IMR-90 (cell line): Measurements from ENCODE around the gene ARHGEF6. TPM values are rescaled to one million over a fixed set of nuclear protein-coding genes. Genes with fewer than 3 reads are reported as not detected.

ENCODE experiments used
- ATAC-seq: fragments of 200-7000 bp; cut with Tn5 transposase; 2 replicates; pipeline ENCODE4 v1.9.1; 2020; ENCODE audit warnings: low read depth, mild to moderate bottlenecking, moderate library complexity
- BruUV-seq: library from RNA; stranded (reverse); fragments of 400-500 nt; replicated peaks from 2 replicates; lab custom pipeline; 2021; lab: Mats Ljungman, UMichigan
- CTCF ChIA-PET: fragments of 300-600 bp; formaldehyde crosslinking; extraction: SDS; loops from one replicate; lab custom pipeline; 2021; ENCODE audit warnings: antibody characterized with exemption; lab: Yijun Ruan, JAX
- POLR2A ChIA-PET: fragments of 300-600 bp; sonication (Branson Sonifier 250); formaldehyde crosslinking; loops from one replicate; lab custom pipeline; 2022; ENCODE audit warnings: antibody characterized with exemption; ENCODE audit not compliant: unreplicated experiment; lab: Charles Lee
- DNase-seq: peaks from one replicate; pipeline ENCODE4 v3.0.0; 2013
- H2AFZ ChIP-seq: replicated peaks from 2 replicates; pipeline ENCODE3; 2013; ENCODE audit warnings: low read length, mild to moderate bottlenecking; ENCODE audit not compliant: poor library complexity
- H2AK5ac ChIP-seq: 2 replicates; pipeline ENCODE4 v1.6.1; 2013; ENCODE audit warnings: low read depth, low read length, inconsistent platforms
- H2AK9ac ChIP-seq: replicated peaks from 2 replicates; pipeline ENCODE3; 2013; ENCODE audit warnings: mild to moderate bottlenecking, low read depth, low read length, moderate library complexity; ENCODE audit not compliant: poor library complexity
- H2BK120ac ChIP-seq: 2 replicates; pipeline ENCODE4 v1.6.1; 2013; ENCODE audit warnings: low read depth, low read length, inconsistent platforms
- H2BK15ac ChIP-seq: 3 replicates; pipeline ENCODE4 v1.6.1; 2013; ENCODE audit warnings: low read depth, low read length, inconsistent platforms
- H2BK20ac ChIP-seq: 2 replicates; pipeline ENCODE4 v1.6.1; 2013; ENCODE audit warnings: low read depth, mild to moderate bottlenecking, inconsistent platforms, low read length, moderate library complexity
- H2BK5ac ChIP-seq: 2 replicates; pipeline ENCODE4 v1.6.1; 2013; ENCODE audit warnings: mild to moderate bottlenecking, low read depth, low read length, inconsistent platforms; ENCODE audit not compliant: poor library complexity, severe bottlenecking
- H3K14ac ChIP-seq: replicated peaks from 2 replicates; pipeline ENCODE4 v1.6.1; 2013; ENCODE audit warnings: low read depth, low read length, inconsistent platforms
- H3K18ac ChIP-seq: 2 replicates; pipeline ENCODE4 v1.6.1; 2013; ENCODE audit warnings: low read depth, low read length, control low read depth
- H3K23ac ChIP-seq: 2 replicates; pipeline ENCODE4 v1.6.1; 2013; ENCODE audit warnings: low read depth, low read length, inconsistent platforms
- H3K27ac ChIP-seq: 2 replicates; pipeline ENCODE4 v1.5.1; 2013; ENCODE audit warnings: mild to moderate bottlenecking, control low read depth, low read length; ENCODE audit not compliant: insufficient read depth
- H3K27me3 ChIP-seq: 2 replicates; pipeline ENCODE4 v1.6.1; 2013; ENCODE audit warnings: low read length; ENCODE audit not compliant: control insufficient read depth, insufficient read depth
- H3K36me3 ChIP-seq: 2 replicates; pipeline ENCODE4 v1.6.1; 2013; ENCODE audit warnings: low read length, mixed read lengths; ENCODE audit not compliant: control insufficient read depth, insufficient read depth
- H3K4ac ChIP-seq: 2 replicates; pipeline ENCODE4 v1.6.1; 2013; ENCODE audit warnings: low read depth, low read length, inconsistent platforms
- H3K4me1 ChIP-seq: 2 replicates; pipeline ENCODE4 v1.6.1; 2013; ENCODE audit warnings: low read length, mixed read lengths; ENCODE audit not compliant: control insufficient read depth, insufficient read depth
- H3K4me2 ChIP-seq: 2 replicates; pipeline ENCODE4 v1.6.1; 2013; ENCODE audit warnings: low read depth, mild to moderate bottlenecking, control low read depth, low read length, moderate library complexity
- H3K4me3 ChIP-seq: 2 replicates; pipeline ENCODE4 v1.5.1; 2013; ENCODE audit warnings: low read depth, mild to moderate bottlenecking, control low read depth, low read length, moderate library complexity; ENCODE audit not compliant: insufficient read depth
- H3K56ac ChIP-seq: 2 replicates; pipeline ENCODE4 v1.6.1; 2013; ENCODE audit warnings: low read length, inconsistent platforms; ENCODE audit not compliant: insufficient read depth; ENCODE audit errors: extremely low read depth
- H3K79me1 ChIP-seq, 2 experiments: 2 replicates each; pipeline ENCODE4 v1.6.1; 2013; ENCODE audit warnings: low read length in 2 of 2, inconsistent platforms in 1 of 2, low read depth in 1 of 2
- H3K9ac ChIP-seq: 2 replicates; pipeline ENCODE4 v1.6.1; 2013; ENCODE audit warnings: low read depth, low read length, control low read depth
- H3K9me1 ChIP-seq: 2 replicates; pipeline ENCODE4 v1.6.1; 2013; ENCODE audit warnings: low read length, inconsistent platforms; ENCODE audit not compliant: insufficient read depth
- H3K9me3 ChIP-seq: 2 replicates; pipeline ENCODE4 v1.6.1; 2013; ENCODE audit warnings: low read length; ENCODE audit not compliant: control insufficient read depth, insufficient read depth
- H4K20me1 ChIP-seq: 2 replicates; pipeline ENCODE4 v1.6.1; 2013; ENCODE audit warnings: low read length, inconsistent platforms; ENCODE audit not compliant: insufficient read depth
- H4K5ac ChIP-seq: 2 replicates; pipeline ENCODE4 v1.6.1; 2013; ENCODE audit warnings: mild to moderate bottlenecking, low read depth, low read length, control low read depth
- H4K8ac ChIP-seq, 2 experiments: 2 replicates each; pipeline ENCODE4 v1.6.1; 2013; ENCODE audit warnings: low read depth in 2 of 2, low read length in 2 of 2, control low read depth in 1 of 2, inconsistent platforms in 1 of 2
- H4K91ac ChIP-seq: 2 replicates; pipeline ENCODE4 v1.6.1; 2013; ENCODE audit warnings: low read depth, low read length, inconsistent platforms; ENCODE audit not compliant: insufficient read depth
- BHLHE40 ChIP-seq: fragments of 150-350 bp; IDR thresholded peaks from 2 replicates; pipeline ENCODE4 v1.6.1; 2016; ENCODE audit warnings: mild to moderate bottlenecking, low read depth, low read length
- FOS ChIP-seq: fragments of 150-350 bp; IDR thresholded peaks from 2 replicates; pipeline ENCODE4 v1.6.1; 2016; ENCODE audit warnings: low read depth, low read length
- MAFK ChIP-seq: IDR thresholded peaks from 2 replicates; pipeline ENCODE4 v1.6.1; 2012; ENCODE audit warnings: low read depth, low read length, improper control_type of control experiment
- MAZ ChIP-seq: IDR thresholded peaks from 2 replicates; pipeline ENCODE4 v1.6.1; 2012; ENCODE audit warnings: low read depth, mild to moderate bottlenecking, low read length, improper control_type of control experiment, moderate library complexity, borderline replicate concordance
- MXI1 ChIP-seq: IDR thresholded peaks from 2 replicates; pipeline ENCODE4 v1.6.1; 2012; ENCODE audit warnings: low read depth, mild to moderate bottlenecking, low read length, moderate library complexity, borderline replicate concordance
- NFE2L2 ChIP-seq: fragments of 150-350 bp; IDR thresholded peaks from 2 replicates; pipeline ENCODE4 v1.6.1; 2016; ENCODE audit warnings: low read depth, mild to moderate bottlenecking, low read length
- POLR2A ChIP-seq: IDR thresholded peaks from 2 replicates; pipeline ENCODE4 v1.6.1; 2012; ENCODE audit warnings: mild to moderate bottlenecking, low read depth, low read length
- RAD21 ChIP-seq: IDR thresholded peaks from 2 replicates; pipeline ENCODE4 v1.6.1; 2012; ENCODE audit warnings: low read length, improper control_type of control experiment
- RCOR1 ChIP-seq: IDR thresholded peaks from 2 replicates; pipeline ENCODE4 v1.6.1; 2012; ENCODE audit warnings: mild to moderate bottlenecking, low read length, improper control_type of control experiment; ENCODE audit not compliant: insufficient replicate concordance
- RFX5 ChIP-seq: IDR thresholded peaks from 2 replicates; pipeline ENCODE4 v1.8.0; 2012; ENCODE audit warnings: low read depth, mild to moderate bottlenecking, low read length, moderate library complexity
- WGBS, 2 experiments: methylation state at CpG; one replicate each; pipeline versions ENCODE4 v1.1.5 to v1.1.7; 2013; ENCODE audit warnings: missing lambda C conversion rate in 2 of 2; ENCODE audit not compliant: insufficient read length in 1 of 2; ENCODE audit errors: extremely low coverage in 2 of 2; 5-methylcytosine and 5-hydroxymethylcytosine counted together
- dilution Hi-C: fragments of 300-500 bp; cut with HindIII; formaldehyde crosslinking; loops from one replicate; pipeline ENCODE4 v1.14.3; 2018; ENCODE audit warnings: low sequenced_read_pairs; ENCODE audit not compliant: unreplicated experiment
- in situ Hi-C: fragments of 300-500 bp; cut with MboI; formaldehyde crosslinking; loops from 3 replicates; pipeline ENCODE4 v1.14.3; 2019; ENCODE audit warnings: low sequenced_read_pairs, inconsistent platforms, mixed read lengths
- intact Hi-C: fragments of 100-400 bp; cut with micrococcal nuclease; formaldehyde crosslinking; loops from 2 replicates; pipeline ENCODE4 v1.10.0; 2022
- polyA plus RNA-seq, 3 experiments: library from polyadenylated mRNA; depleted of rRNA; stranded (reverse); fragments of >200 nt; gene quantifications; 2 replicates each; pipeline ENCODE4 v1.2.3, GENCODE V29; 2012; ENCODE audit warnings: low replicate concordance in 1 of 3
- total RNA-seq: library from RNA; depleted of rRNA; stranded (reverse); fragments of >200 nt; gene quantifications from 2 replicates; pipeline ENCODE4 v1.2.3, GENCODE V29; 2012
- TF ChIP-seq, protein P1 (sequence below): fragments of 150-350 bp; IDR thresholded peaks from 2 replicates; pipeline ENCODE4 v1.6.1; 2017; ENCODE audit warnings: mild to moderate bottlenecking, antibody characterized with exemption, low read length, low read depth

Gene ARHGEF6
- total and polyA plus RNA-seq, 2 of the 4 experiments (the other 2 are of a cell fraction): 2.1 to 2.7 TPM

DNA sequence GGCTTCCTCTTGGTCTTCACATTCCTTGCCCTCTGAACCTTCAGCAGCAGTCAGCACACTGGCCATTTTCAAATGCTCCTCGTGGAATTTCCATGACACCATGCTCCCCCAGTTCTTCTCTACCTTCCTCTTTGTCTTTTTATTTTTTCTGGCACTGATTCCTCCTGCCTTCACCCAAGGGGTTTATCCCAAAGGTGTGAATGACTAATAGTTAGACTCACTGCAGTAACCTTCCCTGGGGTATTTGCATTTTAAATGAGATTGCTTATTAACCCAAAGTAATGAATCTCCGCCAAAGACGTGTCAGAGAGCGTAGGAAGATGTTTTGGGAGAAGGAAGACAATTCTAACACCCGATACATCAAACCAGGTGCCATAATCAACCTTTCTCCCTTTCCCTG lies 96.6 kb downstream of the ARHGEF6 start:
- Histone ChIP-seq H2BK20ac (no peak overlapping the region), H3K4me3 (no peak overlapping the region), H3K4me2 (no peak overlapping the region), H4K91ac (no peak overlapping the region), H3K4me1 (no peaks in the 10 kb centered on the region), H3K18ac (no peak overlapping the region), H3K27ac (no peak overlapping the region), H3K23ac (no peak overlapping the region), H3K79me1 (no peaks in the 10 kb centered on the region), H4K8ac (no peak overlapping the region), H3K9me1 (no peaks in the 10 kb centered on the region), H2AK9ac (no peak overlapping the region), H3K27me3 (no peaks in the 10 kb centered on the region; the same call in none of the 2 replicates), H3K4ac (no peak overlapping the region), H2BK5ac (no peak overlapping the region), H4K20me1 (no peaks in the 10 kb centered on the region), H3K14ac (no peak overlapping the region), H4K5ac (no peak overlapping the region), H3K9ac (no peak overlapping the region), H3K56ac (no peak overlapping the region), H2AFZ (no peak overlapping the region), H2BK15ac (no peak overlapping the region), H3K36me3 (no peaks in the 10 kb centered on the region), H2BK120ac (no peak overlapping the region), H3K9me3 (no peaks in the 10 kb centered on the region), H2AK5ac (no peak overlapping the region)
- POLR2A ChIA-PET: no interaction called here
- no peak for ATAC-seq
- dilution Hi-C loops (no loop called here), intact Hi-C loops (no loop called here), in situ Hi-C loops (no loop called here)
- CTCF ChIA-PET: no interaction called here
- 86% methylated on average over 1 of the region's 5 CpGs; no CpG with 5 or more reads in 1 of the 2 experiments for WGBS, 2 experiments
- TF ChIP-seq MAFK: no peak
- TF ChIP-seq, protein P1, sequence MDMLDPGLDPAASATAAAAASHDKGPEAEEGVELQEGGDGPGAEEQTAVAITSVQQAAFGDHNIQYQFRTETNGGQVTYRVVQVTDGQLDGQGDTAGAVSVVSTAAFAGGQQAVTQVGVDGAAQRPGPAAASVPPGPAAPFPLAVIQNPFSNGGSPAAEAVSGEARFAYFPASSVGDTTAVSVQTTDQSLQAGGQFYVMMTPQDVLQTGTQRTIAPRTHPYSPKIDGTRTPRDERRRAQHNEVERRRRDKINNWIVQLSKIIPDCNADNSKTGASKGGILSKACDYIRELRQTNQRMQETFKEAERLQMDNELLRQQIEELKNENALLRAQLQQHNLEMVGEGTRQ: no peak
- TF ChIP-seq BHLHE40: no peak
- no peak for TF ChIP-seq POLR2A
- TF ChIP-seq FOS: no peak
- no peak for TF ChIP-seq RCOR1
- TF ChIP-seq RFX5: no peak
- no peak for TF ChIP-seq NFE2L2
- TF ChIP-seq MAZ: no peak
- no peak for TF ChIP-seq MXI1
- TF ChIP-seq RAD21: no peak
- BruUV-seq: no TSS peak
- DNase-seq: no peak
